SU-DHL-6 (cell line): ENCODE results near the gene NR1H4.

Experiments used
- H2AFZ ChIP-seq: fragments of 200-600 bp; sonication (generic); 2 replicates; pipeline ENCODE4 v1.6.1; 2014; ENCODE audit warnings: low read depth, mild to moderate bottlenecking, moderate library complexity, mixed read lengths, antibody characterized with exemption, low read length; ENCODE audit not compliant: severe bottlenecking
- H3F3A ChIP-seq: fragments of 200-600 bp; shearing (Covaris generic); 2 replicates; pipeline ENCODE4 v1.6.0; 2016; ENCODE audit warnings: antibody characterized with exemption, mild to moderate bottlenecking; ENCODE audit not compliant: insufficient read depth
- H3K27ac ChIP-seq: fragments of 200-600 bp; sonication (generic); 2 replicates; pipeline ENCODE4 v1.5.1; 2016; ENCODE audit warnings: low read depth, mild to moderate bottlenecking, low read length, moderate library complexity, mixed read lengths
- H3K27me3 ChIP-seq: fragments of 200-600 bp; sonication (generic), shearing (Covaris generic); 2 replicates; pipeline ENCODE4 v1.6.0; 2014; ENCODE audit warnings: mild to moderate bottlenecking, low read length
- H3K36me3 ChIP-seq: fragments of 200-600 bp; sonication (generic); 2 replicates; pipeline ENCODE4 v1.6.1; 2014; ENCODE audit warnings: mild to moderate bottlenecking, low read length, mixed read lengths
- H3K4me2 ChIP-seq: fragments of 300-600, 200-600 bp; shearing (Covaris generic), sonication (generic); 2 replicates; pipeline ENCODE4 v1.6.0; 2014; ENCODE audit warnings: low read length, low read depth, mild to moderate bottlenecking; ENCODE audit not compliant: poor library complexity, severe bottlenecking
- H3K4me3 ChIP-seq: fragments of 200-600 bp; sonication (generic); 2 replicates; pipeline ENCODE4 v1.5.1; 2014; ENCODE audit warnings: antibody characterized with exemption, low read length, mild to moderate bottlenecking, mixed read lengths; ENCODE audit not compliant: insufficient read depth, poor library complexity, severe bottlenecking
- H3K79me2 ChIP-seq: fragments of 200-600 bp; sonication (generic); 2 replicates; pipeline ENCODE4 v1.6.1; 2014; ENCODE audit warnings: mild to moderate bottlenecking, low read length, moderate library complexity; ENCODE audit not compliant: insufficient read depth
- H3K9ac ChIP-seq: fragments of 200-600 bp; sonication (generic); 2 replicates; pipeline ENCODE4 v1.7.0; 2014; ENCODE audit warnings: mild to moderate bottlenecking, low read length
- H3K9me2 ChIP-seq: fragments of 200-600 bp; sonication (generic); replicated peaks from 2 replicates; pipeline ENCODE4 v1.6.1; 2014; ENCODE audit warnings: low read length; ENCODE audit not compliant: insufficient read depth
- H3K9me3 ChIP-seq: fragments of 200-600 bp; sonication (generic); 2 replicates; pipeline ENCODE4 v1.6.1; 2014; ENCODE audit warnings: low read length, mixed read lengths; ENCODE audit not compliant: insufficient read depth
- H4K20me1 ChIP-seq: fragments of 200-600 bp; sonication (generic); 2 replicates; pipeline ENCODE4 v1.6.1; 2014; ENCODE audit warnings: low read depth, mild to moderate bottlenecking, antibody characterized with exemption, low read length, moderate library complexity, mixed read lengths
- EZH2phosphoT487 ChIP-seq: fragments of 200-600 bp; sonication (generic), shearing (Covaris generic); conservative IDR thresholded peaks from 2 replicates; pipeline ENCODE4 v1.6.1; 2018; ENCODE audit warnings: mild to moderate bottlenecking, antibody characterized with exemption, low read length, moderate library complexity, mixed read lengths
- TF ChIP-seq, protein P1 (sequence below): fragments of 200-600 bp; sonication (generic); IDR thresholded peaks from one replicate; pipeline ENCODE4 v1.5.1; 2017; ENCODE audit warnings: antibody characterized with exemption, mild to moderate bottlenecking, low read length, moderate library complexity; ENCODE audit not compliant: insufficient read depth, poor library complexity, severe bottlenecking

The NR1H4 gene

DNA sequence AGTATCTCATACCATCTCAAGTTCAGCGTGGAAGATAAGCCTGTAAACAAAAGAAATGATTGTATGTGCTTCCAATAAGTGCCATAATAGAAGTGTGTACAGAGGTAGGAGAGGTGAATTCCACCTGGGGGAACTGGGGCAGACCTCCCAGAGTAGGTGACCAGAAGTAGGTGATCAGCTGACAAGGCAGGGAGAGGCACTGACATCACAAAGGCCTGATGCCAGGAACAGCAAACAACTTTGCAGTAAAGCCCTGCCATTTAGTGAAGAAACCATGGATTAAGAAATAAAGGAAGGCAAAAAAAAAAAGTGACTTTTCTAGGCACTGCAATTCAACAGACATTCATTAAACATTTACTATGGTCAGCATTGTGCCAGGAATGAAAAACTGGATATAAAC lies 31.1 kb downstream of the NR1H4 start:
- Histone ChIP-seq H2AFZ (no peak overlapping the region), H3K27ac (no peak overlapping the region), H3K9me3 (no peaks in the 10 kb centered on the region), H3K79me2 (no peaks in the 10 kb centered on the region), H3F3A (no peaks in the 10 kb centered on the region), H3K9ac (no peak overlapping the region), H3K4me3 (no peak overlapping the region), H3K27me3 (no peaks in the 10 kb centered on the region), H3K4me2 (no peak overlapping the region), H4K20me1 (no peaks in the 10 kb centered on the region), H3K36me3 (no peaks in the 10 kb centered on the region), H3K9me2 (no peaks in the 10 kb centered on the region)
- TF ChIP-seq, protein P1, sequence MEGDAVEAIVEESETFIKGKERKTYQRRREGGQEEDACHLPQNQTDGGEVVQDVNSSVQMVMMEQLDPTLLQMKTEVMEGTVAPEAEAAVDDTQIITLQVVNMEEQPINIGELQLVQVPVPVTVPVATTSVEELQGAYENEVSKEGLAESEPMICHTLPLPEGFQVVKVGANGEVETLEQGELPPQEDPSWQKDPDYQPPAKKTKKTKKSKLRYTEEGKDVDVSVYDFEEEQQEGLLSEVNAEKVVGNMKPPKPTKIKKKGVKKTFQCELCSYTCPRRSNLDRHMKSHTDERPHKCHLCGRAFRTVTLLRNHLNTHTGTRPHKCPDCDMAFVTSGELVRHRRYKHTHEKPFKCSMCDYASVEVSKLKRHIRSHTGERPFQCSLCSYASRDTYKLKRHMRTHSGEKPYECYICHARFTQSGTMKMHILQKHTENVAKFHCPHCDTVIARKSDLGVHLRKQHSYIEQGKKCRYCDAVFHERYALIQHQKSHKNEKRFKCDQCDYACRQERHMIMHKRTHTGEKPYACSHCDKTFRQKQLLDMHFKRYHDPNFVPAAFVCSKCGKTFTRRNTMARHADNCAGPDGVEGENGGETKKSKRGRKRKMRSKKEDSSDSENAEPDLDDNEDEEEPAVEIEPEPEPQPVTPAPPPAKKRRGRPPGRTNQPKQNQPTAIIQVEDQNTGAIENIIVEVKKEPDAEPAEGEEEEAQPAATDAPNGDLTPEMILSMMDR, result no peak
- no peak for TF ChIP-seq EZH2phosphoT487

DNA sequence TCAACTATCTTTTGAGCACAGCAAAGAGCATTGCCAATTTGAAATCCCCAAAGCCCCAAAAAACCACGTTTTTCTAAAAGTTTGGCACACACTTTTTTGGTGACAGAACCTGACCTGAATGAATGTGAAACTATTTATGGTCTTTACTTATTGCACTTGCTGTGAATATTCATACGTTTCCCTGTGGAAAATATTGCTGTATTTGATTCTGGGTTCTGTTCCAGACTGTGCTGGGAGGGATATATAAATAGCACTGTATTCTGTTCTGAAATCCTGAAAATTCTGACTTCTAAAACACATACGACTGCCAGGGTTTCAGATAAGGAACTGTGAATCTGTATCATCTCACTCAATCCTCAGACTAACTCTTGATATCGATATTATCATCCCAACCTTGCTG lies 35.1 kb downstream of the NR1H4 start:
- Histone ChIP-seq H2AFZ (no peak overlapping the region), H3K9ac (no peak overlapping the region), H3K36me3 (no peaks in the 10 kb centered on the region), H3K27me3 (no peaks in the 10 kb centered on the region), H3K27ac (no peak overlapping the region), H3K4me3 (no peak overlapping the region), H3K4me2 (no peak overlapping the region), H3K79me2 (no peaks in the 10 kb centered on the region), H3K9me3 (no peaks in the 10 kb centered on the region), H3K9me2 (no peaks in the 10 kb centered on the region), H4K20me1 (no peaks in the 10 kb centered on the region), H3F3A (no peaks in the 10 kb centered on the region)
- TF ChIP-seq, protein P1, result no peak
- TF ChIP-seq EZH2phosphoT487, result no peak

DNA sequence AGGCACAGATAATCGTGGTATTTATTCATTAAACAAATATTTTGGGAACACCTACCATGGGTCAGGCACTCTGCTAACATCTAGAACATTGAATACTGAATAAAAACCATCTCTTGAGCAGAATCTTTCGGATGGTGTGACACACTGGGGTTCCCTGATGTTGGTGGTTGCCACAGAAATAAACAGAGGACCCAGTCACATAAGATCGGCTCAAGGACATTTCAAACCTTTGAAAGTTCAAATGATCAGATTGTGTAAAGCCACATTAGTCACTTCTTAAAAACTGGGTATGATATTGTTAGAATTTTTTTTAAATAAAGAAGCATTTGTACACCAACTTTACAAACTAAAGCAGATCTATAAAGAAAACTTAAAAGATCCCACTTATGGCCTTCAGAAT lies 39.0 kb downstream of the NR1H4 start:
- H4K20me1 ChIP-seq, result no peaks in the 10 kb centered on the region
- no peak overlapping the region for H2AFZ ChIP-seq
- H3K9me2 ChIP-seq, result no peaks in the 10 kb centered on the region
- no peak overlapping the region for H3K4me3 ChIP-seq
- no peaks in the 10 kb centered on the region for H3K9me3 ChIP-seq
- H3K4me2 ChIP-seq, result no peak overlapping the region
- H3K36me3 ChIP-seq, result no peaks in the 10 kb centered on the region
- no peaks in the 10 kb centered on the region for H3K79me2 ChIP-seq
- no peak for TF ChIP-seq EZH2phosphoT487
- TF ChIP-seq, protein P1, result no peak
- no peak overlapping the region for H3K9ac ChIP-seq
- H3K27me3 ChIP-seq, result no peaks in the 10 kb centered on the region
- H3K27ac ChIP-seq, result no peak overlapping the region
- H3F3A ChIP-seq, result no peaks in the 10 kb centered on the region

DNA sequence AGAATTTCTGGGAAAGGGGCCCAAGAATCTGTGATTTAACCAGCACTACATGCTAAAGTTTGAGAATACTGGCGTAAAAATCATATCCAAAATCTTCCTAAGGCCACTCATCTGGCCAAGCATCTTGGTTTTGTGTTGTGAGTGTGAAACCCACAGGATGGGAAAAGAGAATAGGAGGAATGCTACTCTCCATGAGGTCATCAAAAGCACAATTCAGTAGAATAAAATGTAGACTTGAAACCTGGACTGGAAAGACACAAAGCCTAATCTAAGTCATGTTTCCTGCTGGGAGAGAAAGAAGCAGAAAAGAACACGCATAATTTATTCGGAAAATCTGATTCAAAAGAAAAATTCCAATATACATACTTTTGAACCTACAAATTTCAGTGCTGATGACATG lies 42.3 kb downstream of the NR1H4 start:
- Histone ChIP-seq H3K4me2 (no peak overlapping the region), H3K9me2 (no peaks in the 10 kb centered on the region), H3K9me3 (no peaks in the 10 kb centered on the region), H3K9ac (no peak overlapping the region), H3K79me2 (no peaks in the 10 kb centered on the region), H3K27ac (no peak overlapping the region), H3K36me3 (no peaks in the 10 kb centered on the region), H3K27me3 (no peaks in the 10 kb centered on the region), H3K4me3 (no peak overlapping the region), H4K20me1 (no peaks in the 10 kb centered on the region), H3F3A (no peaks in the 10 kb centered on the region), H2AFZ (no peak overlapping the region)
- TF ChIP-seq EZH2phosphoT487, result no peak
- TF ChIP-seq, protein P1, result no peak
